A204.1 (cell line): ENCODE data around the gene DOK5.
"Not testable (repeated sequence)": the region's sequence is repeated elsewhere in the genome, so short reads cannot be mapped to it uniquely, and the experiment has no call there.

ENCODE experiments used
- FAIRE-seq: peaks from 2 replicates; lab custom pipeline; 2012; peaks lifted over from hg19 to GRCh38; lab: Jason Lieb, UNC

Gene DOK5

DNA sequence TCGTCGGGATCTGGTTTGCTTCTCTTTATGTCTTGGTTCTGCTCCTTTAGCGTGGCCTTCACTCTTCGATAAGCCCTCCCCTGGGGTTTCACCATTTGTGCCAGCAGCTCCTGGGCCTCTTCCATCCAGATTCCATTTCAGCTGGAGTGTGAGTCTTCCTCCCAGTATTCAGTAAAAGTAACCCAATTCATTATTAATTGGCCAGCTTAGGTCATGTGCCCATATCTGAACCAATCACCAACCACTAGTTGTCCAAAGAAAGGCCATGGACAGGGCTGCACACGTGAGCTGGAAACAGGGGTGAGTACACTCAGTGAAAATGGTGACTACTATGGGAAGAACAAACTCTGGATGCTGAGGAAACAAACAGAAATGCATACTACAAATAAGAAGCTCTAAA lies 2.8 kb upstream of the DOK5 start:
- FAIRE-seq = no peak

DNA sequence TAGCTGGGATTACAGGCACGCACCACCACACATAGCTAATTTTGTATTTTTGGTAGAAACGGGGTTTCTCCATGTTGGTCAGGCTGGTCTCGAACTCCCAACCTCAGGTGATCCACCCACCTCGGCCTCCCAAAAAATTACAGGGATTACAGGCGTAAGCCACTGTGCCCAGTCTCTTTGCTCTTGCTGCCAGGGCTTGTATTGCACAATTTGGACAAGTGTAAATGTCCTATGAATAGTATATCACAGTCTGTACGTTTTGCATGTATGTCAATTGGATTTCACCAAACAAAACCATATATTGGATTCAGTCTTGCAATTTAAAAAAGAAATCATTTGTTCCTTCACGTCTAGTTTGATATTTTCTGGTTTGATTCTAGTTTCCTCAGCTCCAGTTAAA lies 2.1 kb upstream of the DOK5 start:
- no peak for FAIRE-seq

DNA sequence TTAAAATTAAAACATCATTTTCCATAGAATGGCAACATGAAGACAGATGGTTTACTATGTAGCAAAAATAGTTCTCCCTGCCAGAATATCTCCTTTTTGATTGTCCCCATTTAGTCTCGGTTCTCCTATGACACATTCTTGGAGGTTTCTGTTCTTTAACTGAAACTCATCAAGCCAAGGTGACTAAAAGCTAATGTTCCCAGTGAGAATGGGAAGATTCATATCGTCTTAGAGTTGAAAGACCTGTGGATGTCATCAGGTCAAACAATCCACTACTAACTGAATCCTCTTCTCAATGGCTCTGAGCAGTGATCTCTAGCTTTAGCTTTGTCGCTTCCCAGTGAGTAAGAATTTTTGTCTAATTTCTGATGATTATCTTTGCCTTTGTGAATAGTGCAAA lies 1.3 kb upstream of the DOK5 start:
- FAIRE-seq = no peak

DNA sequence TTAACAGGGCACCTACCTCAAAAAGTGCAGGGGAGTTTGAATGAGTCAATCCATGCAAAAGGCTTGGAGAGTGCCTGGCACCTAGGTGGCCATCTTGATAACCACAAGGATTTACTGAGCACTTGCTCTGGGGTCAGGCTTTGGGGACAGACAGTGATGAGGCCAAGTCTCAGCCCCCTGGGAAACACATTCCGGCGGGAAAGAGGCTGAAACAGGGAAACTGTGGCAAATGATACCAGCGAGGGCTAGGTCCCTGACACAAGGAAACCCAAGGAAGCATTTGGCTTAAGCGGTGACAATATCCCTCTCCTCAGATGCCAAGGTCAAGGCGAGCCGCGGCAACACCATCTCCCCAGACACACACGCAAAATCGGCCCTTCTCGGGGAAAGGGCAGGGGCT lies 527 bp upstream of the DOK5 start:
- no peak for FAIRE-seq

DNA sequence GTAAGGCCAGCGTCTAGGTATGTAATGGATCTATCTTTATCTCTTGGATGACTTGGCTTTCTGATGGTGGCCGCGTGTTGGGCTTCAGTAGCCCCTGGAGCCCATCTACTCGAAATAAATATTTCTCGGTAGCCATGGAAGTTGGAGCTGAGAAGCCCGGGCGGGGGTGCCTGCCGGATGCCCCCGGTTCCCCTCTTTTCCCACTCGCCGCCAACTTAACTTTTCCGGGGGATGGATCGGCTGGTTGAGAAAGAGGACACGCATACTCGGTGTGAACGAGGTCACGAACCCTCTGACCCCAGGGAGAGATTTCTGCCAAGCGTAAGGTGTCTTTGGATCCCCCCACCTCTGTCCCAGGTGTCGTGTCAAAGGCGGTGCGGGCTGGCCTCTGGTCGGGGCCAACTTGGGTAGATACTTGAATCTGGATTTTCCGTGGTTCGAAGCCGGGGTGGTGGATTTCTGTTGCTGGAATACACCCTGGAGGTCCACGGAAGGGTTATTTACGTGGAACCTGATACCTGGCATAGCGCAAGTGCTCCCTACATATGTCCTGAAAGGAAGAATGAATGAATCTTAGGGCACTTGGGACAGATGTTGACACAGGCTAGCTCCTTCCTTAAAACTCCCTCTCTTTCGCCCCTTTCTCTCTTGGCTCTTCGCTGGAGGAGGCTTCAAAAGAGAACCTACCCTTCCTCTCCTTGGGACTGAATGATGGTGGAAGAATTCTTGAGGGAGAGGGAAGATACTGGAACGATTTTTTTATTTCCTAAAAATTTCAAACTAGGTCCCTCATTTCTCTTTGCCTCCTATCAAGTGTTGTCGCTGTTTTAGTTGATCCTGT lies 996 bp downstream of the DOK5 start:
- FAIRE-seq = no peak

DNA sequence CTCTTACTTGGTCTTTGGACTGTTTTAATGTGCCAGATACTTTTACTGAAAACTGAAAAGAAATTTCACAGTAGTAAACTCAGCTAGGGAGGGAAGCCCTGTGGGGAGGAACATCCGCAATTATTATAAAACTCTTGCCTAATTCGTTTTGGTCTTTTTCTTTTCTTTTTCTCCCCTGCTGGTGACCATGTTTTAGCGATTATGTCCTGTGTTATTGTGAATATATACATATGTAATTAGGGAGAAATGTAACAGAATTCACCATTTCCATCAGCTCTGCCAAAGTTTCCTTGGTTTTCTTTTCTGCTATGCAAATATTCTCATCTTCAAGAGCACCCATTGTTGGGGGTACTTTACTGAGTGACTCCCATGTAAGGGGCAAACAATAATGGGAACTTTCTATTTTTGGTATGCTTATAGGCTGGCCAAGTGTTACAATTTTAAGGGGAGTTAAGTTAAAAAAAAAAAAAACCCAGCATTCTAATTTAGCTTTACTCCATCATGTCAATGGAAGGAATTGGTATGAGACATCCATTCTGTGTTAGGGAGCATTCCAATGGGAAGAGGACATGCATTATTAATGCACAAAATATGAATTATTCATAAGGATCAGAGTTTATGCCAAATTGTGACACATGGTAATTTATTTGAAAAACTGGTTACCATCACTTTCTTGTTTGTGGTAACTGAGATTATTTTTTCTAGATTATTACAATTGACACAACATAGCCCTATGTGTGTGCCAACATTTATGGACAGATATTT lies 2.0 kb downstream of the DOK5 start:
- FAIRE-seq = no peak

DNA sequence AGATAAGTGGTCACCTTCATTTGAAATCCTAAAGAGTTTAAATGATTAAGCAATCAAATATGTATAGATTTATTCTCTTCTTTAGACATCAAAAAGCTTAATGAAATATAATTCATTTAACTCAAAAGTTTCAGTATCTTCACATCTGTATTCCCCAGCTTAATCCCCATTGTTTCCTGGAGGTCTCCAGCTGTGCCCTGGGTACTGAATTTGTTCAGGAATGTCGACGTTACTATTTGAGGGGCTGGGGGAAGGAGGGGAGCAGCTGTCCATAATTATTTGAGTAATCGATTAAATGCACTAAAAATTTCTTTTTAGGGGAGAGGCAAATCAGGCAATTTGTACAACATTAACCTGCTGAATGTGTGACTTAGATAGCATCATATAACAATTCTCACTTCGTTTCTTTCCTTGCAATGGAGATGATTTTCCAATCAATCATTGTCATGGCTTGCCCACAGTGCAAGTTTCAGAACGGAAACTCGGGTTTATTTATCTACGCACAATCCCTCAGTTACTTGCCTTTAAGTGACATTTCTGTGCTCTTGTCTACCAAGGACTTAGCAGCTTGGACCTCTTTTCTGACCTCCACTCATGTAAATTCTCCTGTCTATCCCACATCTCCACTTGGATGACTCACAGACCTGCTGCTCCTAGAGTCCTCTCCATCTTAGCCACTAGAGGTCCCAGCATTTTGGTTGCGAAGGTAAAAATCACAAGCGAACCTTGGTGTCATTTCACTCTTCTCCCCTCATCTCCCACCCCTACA lies 3.9 kb downstream of the DOK5 start:
- no peak for FAIRE-seq

DNA sequence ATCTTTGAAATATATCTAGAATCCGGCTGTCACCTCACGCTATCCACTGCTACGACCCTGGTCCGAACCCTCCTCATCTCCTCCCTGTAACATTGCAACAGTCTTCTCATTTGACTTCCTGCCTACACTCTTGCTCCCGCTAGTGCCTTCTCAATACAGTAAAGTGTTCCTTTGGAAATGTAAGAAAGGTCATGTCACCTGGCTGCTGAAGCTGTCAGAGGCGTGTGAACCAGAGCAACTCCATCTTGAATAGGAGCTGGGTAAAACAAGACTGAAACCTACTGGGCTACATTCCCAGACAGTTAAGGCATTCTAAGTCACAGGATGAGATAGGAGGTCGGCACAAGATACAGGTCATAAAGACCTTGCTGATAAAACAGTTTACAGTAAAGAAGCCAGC lies 4.5 kb downstream of the DOK5 start:
- FAIRE-seq = not testable (repeated sequence)

DNA sequence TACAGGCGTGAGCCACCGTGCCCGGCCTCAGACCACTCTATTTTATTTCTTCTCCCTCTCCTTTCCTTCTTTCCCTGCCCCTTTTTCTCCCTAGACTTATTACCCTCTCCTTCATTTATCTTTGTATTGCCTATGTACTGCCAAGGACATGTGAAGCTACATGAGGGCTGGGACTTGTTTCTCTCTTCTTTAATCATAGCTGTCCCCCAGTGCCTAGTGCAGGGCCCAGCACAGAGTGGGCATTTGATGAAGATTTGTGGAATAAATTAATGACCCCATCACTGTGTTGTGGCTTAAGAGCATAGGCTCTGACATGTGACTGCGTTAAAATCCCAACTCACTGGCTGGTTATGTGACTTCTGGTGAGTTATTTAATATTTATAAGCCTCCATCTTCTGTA lies 6.0 kb downstream of the DOK5 start:
- no peak for FAIRE-seq

DNA sequence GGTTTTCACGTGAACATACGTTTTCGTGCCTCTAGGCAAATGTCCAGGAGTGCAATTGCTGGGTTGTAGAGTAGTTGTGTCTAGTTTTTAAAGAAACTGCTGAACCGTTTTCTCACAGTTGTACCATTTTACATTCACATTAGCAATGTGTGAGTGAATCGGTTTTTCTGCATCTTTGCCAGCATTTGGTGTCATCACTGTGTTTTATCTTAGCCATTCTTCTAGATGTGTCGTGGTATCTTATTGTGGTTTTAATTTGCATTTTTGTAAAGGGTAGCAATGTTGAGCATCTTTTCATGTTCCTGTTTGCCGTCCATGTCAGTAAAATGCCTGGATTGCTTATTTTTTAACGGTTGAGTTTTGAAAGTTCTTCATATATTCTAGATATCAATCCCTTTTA lies 10.2 kb downstream of the DOK5 start:
- no peak for FAIRE-seq

DNA sequence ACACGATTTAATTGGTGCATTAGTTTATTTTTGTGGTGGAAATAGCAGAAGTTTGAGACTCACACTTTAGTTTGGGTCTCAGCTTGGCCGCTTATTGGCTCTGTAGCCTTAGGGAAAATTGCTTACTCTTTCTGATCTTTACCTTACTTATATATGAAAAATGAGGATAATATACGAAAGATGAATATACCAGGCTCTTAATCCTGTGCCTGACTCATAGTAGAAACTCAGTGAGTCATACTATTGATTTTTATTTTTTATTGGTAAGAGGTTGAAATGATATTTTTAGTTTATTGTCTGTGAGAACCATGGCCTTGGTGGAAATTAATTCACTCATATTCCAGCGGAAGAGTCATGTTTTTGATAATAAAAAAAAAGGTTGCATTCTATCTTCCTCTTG lies 11.2 kb downstream of the DOK5 start:
- no peak for FAIRE-seq

DNA sequence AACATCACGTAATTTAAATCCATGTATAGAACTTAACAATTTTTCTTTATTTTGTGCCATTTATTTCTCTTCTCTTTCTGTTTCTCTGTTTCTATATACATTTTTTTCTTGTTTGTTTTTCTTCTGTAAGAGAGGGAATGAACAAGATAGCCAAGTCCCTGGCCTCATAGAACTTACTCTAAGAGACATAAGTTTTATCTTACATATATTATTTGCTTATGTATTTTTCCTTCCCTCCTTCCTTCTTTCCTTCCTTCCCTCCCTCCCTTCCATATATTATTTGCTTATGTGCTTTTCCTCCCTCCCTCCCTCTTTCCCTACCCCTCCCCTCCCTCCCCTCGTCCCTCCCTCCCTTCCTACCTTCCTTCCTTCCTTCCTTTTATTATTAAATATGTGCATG lies 13.0 kb downstream of the DOK5 start:
- FAIRE-seq = no peak

DNA sequence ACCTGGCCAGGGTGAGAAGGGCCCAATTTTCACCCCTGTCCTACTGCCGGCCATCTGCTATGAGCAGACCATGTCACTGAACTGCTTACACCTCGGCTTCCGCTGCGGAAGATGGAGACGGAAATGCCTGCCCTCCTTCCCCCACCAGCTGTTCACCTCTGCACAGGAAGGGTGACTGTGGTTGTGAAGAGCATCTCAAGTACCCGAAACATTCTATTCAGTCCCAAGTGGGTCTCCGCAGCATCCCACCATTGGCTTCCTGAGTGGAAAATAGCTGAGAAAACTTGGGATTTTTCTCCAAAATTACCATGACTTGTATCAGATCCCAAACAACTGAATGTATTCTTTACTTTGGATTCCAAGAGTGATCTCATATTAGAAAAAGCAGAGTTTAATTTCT lies 16.1 kb downstream of the DOK5 start:
- FAIRE-seq = no peak

DNA sequence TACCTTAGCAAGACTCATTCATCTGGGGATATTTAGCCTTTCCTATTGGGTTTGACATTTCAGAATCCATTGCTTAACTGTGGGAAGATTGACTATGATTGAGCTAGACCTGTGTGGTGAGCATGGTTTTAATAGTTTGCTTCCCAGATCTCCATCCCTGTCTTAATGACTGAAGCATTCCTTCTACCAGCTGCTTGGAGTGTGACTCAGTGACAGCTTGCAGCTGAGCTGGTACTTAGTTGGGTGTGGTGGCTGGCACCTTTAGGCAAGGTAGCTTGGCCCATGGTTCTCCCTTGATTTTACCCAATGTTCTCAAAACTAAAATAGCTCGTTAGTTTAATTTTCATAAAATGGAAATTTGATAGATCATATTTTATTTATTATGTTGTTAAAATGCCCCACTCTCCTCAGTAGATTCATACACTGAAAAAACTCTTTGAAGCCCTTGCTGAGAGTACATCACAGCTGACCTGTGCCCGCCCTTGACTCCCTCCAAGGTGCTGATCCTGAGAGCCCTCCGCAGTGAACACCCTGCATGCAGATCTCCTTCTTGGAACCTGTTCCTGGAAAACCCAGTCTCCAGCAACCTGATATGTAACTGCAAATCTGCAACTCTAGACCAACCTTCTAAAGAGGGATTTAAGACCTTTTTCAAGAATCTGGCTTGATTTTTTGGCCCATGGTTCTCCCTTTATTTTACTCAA lies 19.1 kb downstream of the DOK5 start:
- FAIRE-seq = no peak

DNA sequence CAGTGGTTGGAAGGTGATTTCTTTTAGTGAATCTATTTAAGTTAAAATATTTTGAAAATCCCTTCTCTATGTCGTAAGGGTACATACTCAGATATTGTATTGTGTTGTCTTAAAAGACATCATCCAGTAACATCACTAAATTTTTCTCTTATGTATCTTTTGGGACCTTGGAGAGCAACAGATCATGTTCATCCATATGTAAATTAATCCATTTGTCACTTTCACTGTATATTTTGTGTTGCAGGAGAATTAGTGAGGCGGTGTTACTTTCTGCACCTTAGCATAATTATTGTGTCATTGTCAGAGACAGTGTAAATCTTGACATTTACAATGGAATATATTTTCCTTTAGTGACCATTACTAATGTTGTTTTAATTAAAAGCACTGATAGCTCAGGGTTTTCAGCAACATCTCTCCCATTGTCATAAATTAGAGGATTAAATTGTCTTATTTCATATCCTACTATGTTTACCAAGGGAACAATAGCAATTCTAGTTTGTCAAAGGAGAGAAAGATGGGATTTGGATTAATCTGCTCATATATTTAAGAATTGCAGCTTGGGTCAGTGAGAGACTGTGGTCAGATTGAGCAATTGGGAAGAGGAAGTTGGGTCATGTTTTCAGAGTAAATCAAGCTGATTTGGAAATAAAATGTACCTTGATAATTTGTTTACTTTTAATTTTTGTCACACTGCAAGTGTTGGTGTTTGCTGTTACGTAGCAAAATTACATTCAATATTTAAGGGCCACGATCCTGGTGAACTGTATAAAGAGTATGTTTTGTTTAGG lies 22.7 kb downstream of the DOK5 start:
- FAIRE-seq = no peak

DNA sequence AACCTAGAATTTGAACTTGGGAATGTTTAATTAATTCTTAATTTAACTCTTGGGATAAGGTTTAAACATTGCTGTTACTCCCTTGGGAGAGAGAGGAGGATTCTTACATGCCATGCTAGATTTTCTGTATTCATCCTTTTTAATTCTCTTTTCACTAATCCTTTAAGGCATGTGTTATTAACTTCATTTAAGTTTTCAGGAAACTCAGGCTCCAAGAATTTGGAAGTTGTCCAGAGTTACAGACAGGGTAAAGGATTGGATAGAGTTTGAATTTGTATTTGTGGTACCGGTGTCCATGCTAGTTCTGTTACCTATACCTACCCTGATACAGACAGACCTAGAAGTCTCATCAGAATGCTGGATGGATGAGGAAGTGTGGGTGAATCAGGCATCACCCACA lies 23.7 kb downstream of the DOK5 start:
- FAIRE-seq = no peak

DNA sequence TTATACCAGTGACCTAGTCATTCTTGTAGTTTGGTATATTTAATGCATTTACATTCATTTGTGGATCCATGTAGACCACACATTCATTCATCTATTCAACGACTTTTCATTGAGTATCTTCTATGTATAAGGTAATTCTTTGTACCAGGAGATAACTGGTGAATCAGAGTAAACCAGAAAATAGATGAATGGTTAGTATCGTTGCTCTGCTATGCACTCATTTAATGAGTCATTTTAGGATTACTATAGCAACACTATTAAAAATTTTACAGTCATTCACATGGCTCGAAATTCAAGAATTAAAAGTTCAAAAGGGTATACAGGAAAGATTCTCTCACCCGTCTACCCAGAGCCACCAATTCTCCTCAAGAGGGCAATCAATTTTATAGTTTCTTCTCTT lies 26.8 kb downstream of the DOK5 start:
- FAIRE-seq = no peak

DNA sequence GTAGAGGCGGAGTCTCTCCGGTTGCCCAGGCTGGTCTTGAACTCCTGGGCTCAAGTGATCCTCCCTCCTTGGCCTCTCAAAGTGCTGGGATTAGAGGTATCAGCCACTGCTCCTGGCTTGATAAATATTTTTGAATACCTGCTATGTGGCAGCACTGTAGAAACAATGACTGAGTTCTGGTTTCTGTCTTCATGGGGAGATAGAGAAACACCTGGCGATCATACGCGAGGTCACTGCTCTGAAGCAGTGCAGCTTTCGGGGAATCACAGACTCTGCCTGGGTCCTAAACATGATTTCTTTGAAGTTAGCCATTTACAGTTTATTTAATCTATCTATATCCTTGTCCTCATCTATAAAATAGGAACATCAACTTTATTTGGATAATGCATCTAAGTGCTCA lies 31.2 kb downstream of the DOK5 start:
- FAIRE-seq = no peak

DNA sequence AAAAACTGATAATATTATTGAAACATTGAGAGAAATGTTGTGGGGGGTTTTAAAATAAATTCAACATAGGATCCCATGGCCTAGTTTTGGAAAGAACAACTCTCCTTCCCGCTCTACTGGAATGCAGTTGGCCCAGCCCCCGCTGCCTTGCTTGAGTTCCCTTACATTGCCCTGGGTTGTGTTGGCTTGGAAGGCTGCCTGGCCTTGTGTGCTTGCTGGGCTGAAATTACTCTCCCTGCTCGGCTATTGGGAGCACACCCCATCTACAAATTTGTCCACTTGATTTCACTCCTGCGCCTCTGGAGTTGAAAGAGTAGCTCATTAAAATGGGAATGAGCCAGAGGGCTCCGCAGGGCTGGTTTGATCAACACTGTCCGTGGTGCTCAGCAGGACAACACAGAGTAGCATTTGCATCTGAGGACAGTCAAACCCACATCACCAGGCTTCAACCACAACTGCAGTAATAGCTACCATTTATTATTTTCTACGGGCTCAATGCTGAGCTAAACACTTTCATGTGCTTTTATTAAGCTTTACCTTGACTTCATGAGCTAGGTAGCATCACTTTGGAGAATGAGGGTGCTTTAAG lies 35.2 kb downstream of the DOK5 start:
- FAIRE-seq = no peak

DNA sequence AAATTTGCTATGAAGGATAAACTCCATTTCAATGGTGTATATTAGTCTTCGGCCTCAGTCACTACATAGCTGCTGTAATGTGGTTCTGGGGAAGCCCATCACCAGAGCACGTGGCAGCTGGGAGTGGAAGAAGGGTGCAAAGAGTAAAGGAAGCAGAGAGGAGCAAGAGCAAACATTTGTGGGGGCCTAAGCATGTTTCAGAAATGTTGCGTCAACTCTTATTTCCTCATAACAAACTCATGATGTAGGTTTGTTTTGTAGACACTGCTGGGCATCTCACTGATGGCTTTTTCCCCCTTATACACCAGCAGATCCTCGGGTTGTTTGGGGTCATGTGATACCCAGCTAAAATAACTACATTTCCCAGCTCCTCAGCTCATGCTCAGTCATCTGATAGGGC lies 37.3 kb downstream of the DOK5 start:
- no peak for FAIRE-seq

DNA sequence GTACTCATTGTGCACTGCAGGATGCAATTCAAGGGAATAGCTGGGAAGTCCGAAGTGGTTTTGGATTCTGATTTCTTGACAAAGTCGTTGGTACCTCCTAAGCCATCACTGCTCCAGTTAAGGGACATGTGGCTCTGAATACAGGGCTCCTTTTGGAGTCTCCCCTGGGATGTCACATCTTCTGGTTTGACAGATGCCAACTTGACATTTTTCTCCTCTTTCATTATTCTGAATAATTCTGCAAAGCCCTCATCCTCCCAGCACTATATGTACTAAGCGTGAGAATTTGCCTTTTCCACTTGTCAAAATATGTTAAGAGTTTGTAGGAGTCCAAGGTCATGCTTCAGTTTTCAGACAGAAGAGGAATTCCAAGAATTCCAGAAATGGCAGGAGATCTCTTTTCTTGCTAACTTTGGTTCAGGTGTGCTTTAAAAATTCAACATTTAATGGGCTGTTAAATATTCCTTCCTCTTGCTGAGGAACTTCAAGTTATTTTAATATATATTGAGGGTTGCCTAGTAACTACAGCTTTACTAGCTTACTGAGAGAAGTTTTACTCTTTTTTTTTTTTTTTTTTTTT lies 38.7 kb downstream of the DOK5 start:
- no peak for FAIRE-seq
